ENCODE measurements around the gene PSMG3. TPM values are rescaled to one million over a fixed set of nuclear protein-coding genes. Genes with fewer than 3 reads are reported as not detected.

The PSMG3 gene
- total and polyA plus RNA-seq, 2 experiments from 2014 or later, result 28.3 to 84.8 TPM

DNA sequence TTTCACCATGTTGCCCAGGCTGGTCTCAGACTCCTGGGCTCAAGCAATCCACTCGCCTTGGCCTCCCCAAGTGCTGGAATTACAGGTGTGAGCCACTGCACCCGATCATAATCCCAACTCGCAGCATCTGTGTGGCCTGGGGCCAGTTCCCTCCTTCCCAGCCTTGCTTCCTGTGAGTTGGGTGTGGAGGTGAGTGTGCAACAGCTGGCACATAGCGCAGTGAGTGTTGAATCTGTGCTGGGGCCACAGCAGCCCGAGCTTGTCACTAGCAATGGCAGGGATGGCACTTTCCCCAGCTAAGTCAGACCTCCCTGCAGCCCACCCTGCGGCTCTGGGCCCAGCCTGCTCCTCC lies 26.0 kb downstream of the PSMG3 start:
- Histone ChIP-seq H3K4me1 (ENCODE audit: insufficient read depth) (no peaks in the 10 kb centered on the region), H3K36me3 (ENCODE audit: insufficient read depth) (no peaks in the 10 kb centered on the region), H3K27ac (ENCODE audit: low read depth) (no peak overlapping the region), H3K79me2 (replicated peaks; ENCODE audit: insufficient read depth) (no peaks in the 10 kb centered on the region), H2AFZ (no peak overlapping the region), H3K4me2 (no peak overlapping the region), H3K4me3 (no peak overlapping the region), H4K20me1 (replicated peaks; ENCODE audit: insufficient read depth) (no peaks in the 10 kb centered on the region), H3K9me2 (ENCODE audit: insufficient read depth) (no peaks in the 10 kb centered on the region), H3K27me3 (ENCODE audit: insufficient read depth) (no peaks in the 10 kb centered on the region), H3F3A (replicated peaks; ENCODE audit: low read depth) (no peaks in the 10 kb centered on the region)
- no peak for ATAC-seq
- TF ChIP-seq CREB1 (CRISPR knock-in tag; IDR thresholded peaks at IDR 0.05; ENCODE audit: low read depth) (no peak), ZNF114 (CRISPR knock-in tag; IDR thresholded peaks at IDR 0.05) (no peak), JUNB (IDR thresholded peaks at IDR 0.05; ENCODE audit: unreplicated experiment) (no peak), EZH2 (IDR thresholded peaks at IDR 0.05; ENCODE audit: low read depth, unreplicated experiment) (no peak), POLR2AphosphoS5 (IDR thresholded peaks at IDR 0.05; ENCODE audit: low read depth) (no peak), STAT1 (IDR thresholded peaks at IDR 0.05; ENCODE audit: unreplicated experiment) (no peak), EZH2phosphoT487 (IDR thresholded peaks at IDR 0.05; ENCODE audit: unreplicated experiment) (no peak), ZNF331 (CRISPR knock-in tag; IDR thresholded peaks at IDR 0.05; ENCODE audit: low read depth) (no peak)
- TF ChIP-seq, protein P1, sequence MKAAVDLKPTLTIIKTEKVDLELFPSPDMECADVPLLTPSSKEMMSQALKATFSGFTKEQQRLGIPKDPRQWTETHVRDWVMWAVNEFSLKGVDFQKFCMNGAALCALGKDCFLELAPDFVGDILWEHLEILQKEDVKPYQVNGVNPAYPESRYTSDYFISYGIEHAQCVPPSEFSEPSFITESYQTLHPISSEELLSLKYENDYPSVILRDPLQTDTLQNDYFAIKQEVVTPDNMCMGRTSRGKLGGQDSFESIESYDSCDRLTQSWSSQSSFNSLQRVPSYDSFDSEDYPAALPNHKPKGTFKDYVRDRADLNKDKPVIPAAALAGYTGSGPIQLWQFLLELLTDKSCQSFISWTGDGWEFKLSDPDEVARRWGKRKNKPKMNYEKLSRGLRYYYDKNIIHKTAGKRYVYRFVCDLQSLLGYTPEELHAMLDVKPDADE (IDR thresholded peaks at IDR 0.05), result no peak
- TF ChIP-seq, protein P2, sequence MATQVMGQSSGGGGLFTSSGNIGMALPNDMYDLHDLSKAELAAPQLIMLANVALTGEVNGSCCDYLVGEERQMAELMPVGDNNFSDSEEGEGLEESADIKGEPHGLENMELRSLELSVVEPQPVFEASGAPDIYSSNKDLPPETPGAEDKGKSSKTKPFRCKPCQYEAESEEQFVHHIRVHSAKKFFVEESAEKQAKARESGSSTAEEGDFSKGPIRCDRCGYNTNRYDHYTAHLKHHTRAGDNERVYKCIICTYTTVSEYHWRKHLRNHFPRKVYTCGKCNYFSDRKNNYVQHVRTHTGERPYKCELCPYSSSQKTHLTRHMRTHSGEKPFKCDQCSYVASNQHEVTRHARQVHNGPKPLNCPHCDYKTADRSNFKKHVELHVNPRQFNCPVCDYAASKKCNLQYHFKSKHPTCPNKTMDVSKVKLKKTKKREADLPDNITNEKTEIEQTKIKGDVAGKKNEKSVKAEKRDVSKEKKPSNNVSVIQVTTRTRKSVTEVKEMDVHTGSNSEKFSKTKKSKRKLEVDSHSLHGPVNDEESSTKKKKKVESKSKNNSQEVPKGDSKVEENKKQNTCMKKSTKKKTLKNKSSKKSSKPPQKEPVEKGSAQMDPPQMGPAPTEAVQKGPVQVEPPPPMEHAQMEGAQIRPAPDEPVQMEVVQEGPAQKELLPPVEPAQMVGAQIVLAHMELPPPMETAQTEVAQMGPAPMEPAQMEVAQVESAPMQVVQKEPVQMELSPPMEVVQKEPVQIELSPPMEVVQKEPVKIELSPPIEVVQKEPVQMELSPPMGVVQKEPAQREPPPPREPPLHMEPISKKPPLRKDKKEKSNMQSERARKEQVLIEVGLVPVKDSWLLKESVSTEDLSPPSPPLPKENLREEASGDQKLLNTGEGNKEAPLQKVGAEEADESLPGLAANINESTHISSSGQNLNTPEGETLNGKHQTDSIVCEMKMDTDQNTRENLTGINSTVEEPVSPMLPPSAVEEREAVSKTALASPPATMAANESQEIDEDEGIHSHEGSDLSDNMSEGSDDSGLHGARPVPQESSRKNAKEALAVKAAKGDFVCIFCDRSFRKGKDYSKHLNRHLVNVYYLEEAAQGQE (IDR thresholded peaks at IDR 0.05; ENCODE audit: unreplicated experiment), result no peak
- TF ChIP-seq, protein P3, sequence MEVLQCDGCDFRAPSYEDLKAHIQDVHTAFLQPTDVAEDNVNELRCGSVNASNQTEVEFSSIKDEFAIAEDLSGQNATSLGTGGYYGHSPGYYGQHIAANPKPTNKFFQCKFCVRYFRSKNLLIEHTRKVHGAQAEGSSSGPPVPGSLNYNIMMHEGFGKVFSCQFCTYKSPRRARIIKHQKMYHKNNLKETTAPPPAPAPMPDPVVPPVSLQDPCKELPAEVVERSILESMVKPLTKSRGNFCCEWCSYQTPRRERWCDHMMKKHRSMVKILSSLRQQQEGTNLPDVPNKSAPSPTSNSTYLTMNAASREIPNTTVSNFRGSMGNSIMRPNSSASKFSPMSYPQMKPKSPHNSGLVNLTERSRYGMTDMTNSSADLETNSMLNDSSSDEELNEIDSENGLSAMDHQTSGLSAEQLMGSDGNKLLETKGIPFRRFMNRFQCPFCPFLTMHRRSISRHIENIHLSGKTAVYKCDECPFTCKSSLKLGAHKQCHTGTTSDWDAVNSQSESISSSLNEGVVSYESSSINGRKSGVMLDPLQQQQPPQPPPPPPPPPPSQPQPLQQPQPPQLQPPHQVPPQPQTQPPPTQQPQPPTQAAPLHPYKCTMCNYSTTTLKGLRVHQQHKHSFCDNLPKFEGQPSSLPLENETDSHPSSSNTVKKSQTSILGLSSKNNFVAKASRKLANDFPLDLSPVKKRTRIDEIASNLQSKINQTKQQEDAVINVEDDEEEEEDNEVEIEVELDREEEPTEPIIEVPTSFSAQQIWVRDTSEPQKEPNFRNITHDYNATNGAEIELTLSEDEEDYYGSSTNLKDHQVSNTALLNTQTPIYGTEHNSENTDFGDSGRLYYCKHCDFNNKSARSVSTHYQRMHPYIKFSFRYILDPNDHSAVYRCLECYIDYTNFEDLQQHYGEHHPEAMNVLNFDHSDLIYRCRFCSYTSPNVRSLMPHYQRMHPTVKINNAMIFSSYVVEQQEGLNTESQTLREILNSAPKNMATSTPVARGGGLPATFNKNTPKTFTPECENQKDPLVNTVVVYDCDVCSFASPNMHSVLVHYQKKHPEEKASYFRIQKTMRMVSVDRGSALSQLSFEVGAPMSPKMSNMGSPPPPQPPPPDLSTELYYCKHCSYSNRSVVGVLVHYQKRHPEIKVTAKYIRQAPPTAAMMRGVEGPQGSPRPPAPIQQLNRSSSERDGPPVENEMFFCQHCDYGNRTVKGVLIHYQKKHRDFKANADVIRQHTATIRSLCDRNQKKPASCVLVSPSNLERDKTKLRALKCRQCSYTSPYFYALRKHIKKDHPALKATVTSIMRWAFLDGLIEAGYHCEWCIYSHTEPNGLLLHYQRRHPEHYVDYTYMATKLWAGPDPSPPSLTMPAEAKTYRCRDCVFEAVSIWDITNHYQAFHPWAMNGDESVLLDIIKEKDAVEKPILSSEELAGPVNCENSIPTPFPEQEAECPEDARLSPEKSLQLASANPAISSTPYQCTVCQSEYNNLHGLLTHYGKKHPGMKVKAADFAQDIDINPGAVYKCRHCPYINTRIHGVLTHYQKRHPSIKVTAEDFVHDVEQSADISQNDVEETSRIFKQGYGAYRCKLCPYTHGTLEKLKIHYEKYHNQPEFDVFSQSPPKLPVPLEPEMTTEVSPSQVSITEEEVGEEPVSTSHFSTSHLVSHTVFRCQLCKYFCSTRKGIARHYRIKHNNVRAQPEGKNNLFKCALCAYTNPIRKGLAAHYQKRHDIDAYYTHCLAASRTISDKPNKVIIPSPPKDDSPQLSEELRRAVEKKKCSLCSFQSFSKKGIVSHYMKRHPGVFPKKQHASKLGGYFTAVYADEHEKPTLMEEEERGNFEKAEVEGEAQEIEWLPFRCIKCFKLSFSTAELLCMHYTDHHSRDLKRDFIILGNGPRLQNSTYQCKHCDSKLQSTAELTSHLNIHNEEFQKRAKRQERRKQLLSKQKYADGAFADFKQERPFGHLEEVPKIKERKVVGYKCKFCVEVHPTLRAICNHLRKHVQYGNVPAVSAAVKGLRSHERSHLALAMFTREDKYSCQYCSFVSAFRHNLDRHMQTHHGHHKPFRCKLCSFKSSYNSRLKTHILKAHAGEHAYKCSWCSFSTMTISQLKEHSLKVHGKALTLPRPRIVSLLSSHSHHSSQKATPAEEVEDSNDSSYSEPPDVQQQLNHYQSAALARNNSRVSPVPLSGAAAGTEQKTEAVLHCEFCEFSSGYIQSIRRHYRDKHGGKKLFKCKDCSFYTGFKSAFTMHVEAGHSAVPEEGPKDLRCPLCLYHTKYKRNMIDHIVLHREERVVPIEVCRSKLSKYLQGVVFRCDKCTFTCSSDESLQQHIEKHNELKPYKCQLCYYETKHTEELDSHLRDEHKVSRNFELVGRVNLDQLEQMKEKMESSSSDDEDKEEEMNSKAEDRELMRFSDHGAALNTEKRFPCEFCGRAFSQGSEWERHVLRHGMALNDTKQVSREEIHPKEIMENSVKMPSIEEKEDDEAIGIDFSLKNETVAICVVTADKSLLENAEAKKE (CRISPR knock-in tag; IDR thresholded peaks at IDR 0.05), result no peak
- Mint-ChIP-seq H3K9me3 (no peaks in the 10 kb centered on the region), H3K27me3 (ENCODE audit: insufficient read depth, low read depth, poor library complexity) (peaks cover 3% of the 10 kb centered on the region), H3K36me3 (ENCODE audit: low read depth) (no peaks in the 10 kb centered on the region), H3K4me3 (no peak overlapping the region), H3K4me1 (peaks cover 2% of the 10 kb centered on the region; the same call in 1 of the 3 replicates), H3K27ac (no peak overlapping the region)
- DNase-seq (ENCODE audit: low spot score), result no peak
